Measurements from ENCODE around the gene FOXP1.

DNA sequence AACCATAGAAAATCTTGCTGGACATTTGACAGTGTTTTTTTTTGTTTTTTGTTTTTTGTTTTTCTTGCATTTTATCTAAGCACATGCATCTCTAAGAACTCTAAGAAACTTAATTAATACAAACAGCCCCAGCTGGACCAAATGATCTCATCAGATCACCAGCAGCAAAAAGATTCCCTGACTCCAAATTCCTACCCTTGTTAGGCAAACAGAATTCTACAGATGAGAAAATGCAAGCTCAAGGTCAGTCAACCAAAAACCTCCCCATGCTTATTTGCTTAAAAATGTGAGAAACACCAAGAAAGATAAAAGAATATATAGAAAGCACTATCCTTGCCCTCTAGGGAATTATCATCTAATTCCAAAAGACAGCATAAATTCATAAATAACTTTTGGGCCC, 65.4 kb downstream of the FOXP1 start:
- TF ChIP-seq EZH2 (IDR thresholded peaks at IDR 0.05; ENCODE audit: borderline replicate concordance, low read length) (no peak), CTCF (conservative IDR thresholded peaks at IDR 0.05 in 1 of 2, IDR thresholded peaks at IDR 0.05 in 1 of 2; ENCODE audit: extremely low read depth in 1 of 2, insufficient read depth in 1 of 2, low read depth in 1 of 2, low read length in 2 of 2) (no peak)

Measured in mammary epithelial cell (primary cell).